HepG2 (cell line): Measurements from ENCODE around the gene IGSF21. TPM values are rescaled to one million over a fixed set of nuclear protein-coding genes. Genes with fewer than 3 reads are reported as not detected.

Experiments used
- ATAC-seq: fragments of 200-7000 bp; cut with Tn5 transposase; 3 replicates; pipeline ENCODE4 v1.9.1; 2020; ENCODE audit warnings: mild to moderate bottlenecking, moderate library complexity
- BruUV-seq: library from RNA; stranded (reverse); fragments of 400-500 nt; replicated peaks from 2 replicates; lab custom pipeline; 2021; lab: Mats Ljungman, UMichigan
- CTCF ChIA-PET: fragments of 300-600 bp; formaldehyde crosslinking; extraction: SDS; loops from one replicate; lab custom pipeline; 2021; ENCODE audit warnings: low total read pairs, inconsistent platforms, low intra/inter-chr PET ratio; lab: Yijun Ruan, JAX
- POLR2A ChIA-PET: fragments of 350-600 bp; sonication (Branson Sonifier 250); formaldehyde crosslinking; loops from one replicate; lab custom pipeline; 2020; ENCODE audit warnings: antibody characterized with exemption, inconsistent platforms; lab: Yijun Ruan, JAX
- DNase-seq: peaks from one replicate; pipeline ENCODE4 v3.0.0-alpha.2; 2015; ENCODE audit warnings: low spot score
- FAIRE-seq: peaks from 3 replicates; lab custom pipeline; 2011; peaks lifted over from hg19 to GRCh38; lab: Jason Lieb, UNC
- H2AFZ ChIP-seq: one replicate; pipeline ENCODE4 v1.6.1; 2011; ENCODE audit warnings: low read length, inconsistent platforms
- H3K27ac ChIP-seq: fragments of 300-600 bp; 3 replicates; pipeline ENCODE4 v1.8.0; 2011; ENCODE audit warnings: mixed run types, mild to moderate bottlenecking, mixed read lengths, low read length, inconsistent platforms; ENCODE audit not compliant: insufficient read depth; ENCODE audit errors: extremely low read length
- H3K27me3 ChIP-seq, 2 experiments: fragments of 200-600 bp in 1 of 2; 2 replicates in 1 of 2; 3 replicates in 1 of 2; pipeline versions ENCODE4 v1.6.0 to v1.8.0; 2011; ENCODE audit warnings: low read length in 2 of 2, mild to moderate bottlenecking in 2 of 2, moderate library complexity in 2 of 2, inconsistent platforms in 1 of 2; ENCODE audit not compliant: insufficient read depth in 2 of 2, control insufficient read depth in 1 of 2
- H3K36me3 ChIP-seq, 2 experiments: fragments of 200-600 bp in 1 of 2; replicated peaks in 1 of 2; 2 replicates in 1 of 2; 3 replicates in 1 of 2; pipeline versions ENCODE4 v1.5.1 to v1.8.0; 2011; ENCODE audit warnings: low read length in 2 of 2, inconsistent platforms in 1 of 2; ENCODE audit not compliant: insufficient read depth in 2 of 2, control insufficient read depth in 1 of 2
- H3K4me1 ChIP-seq: 2 replicates; pipeline ENCODE4 v1.5.1; 2012; ENCODE audit warnings: low read length, inconsistent platforms; ENCODE audit not compliant: insufficient read depth
- H3K4me2 ChIP-seq: 2 replicates; pipeline ENCODE4 v1.6.0; 2011; ENCODE audit warnings: low read depth, low read length, inconsistent platforms
- H3K4me3 ChIP-seq, 3 experiments: fragments of 200-600 bp in 1 of 3; sonication (generic), shearing (Covaris generic) in 1 of 3; replicated peaks in 1 of 3; 2 replicates each; pipeline ENCODE4 v1.5.1; 2011 to 2016; ENCODE audit warnings: low read length in 3 of 3, inconsistent platforms in 2 of 3, low read depth in 2 of 3, mild to moderate bottlenecking in 2 of 3, control low read depth in 1 of 3, mixed read lengths in 1 of 3; ENCODE audit not compliant: insufficient read depth in 1 of 3
- H3K79me2 ChIP-seq: one replicate; pipeline ENCODE4 v1.6.1; 2011; ENCODE audit warnings: low read length, inconsistent platforms; ENCODE audit not compliant: insufficient read depth
- H3K9ac ChIP-seq: 2 replicates; pipeline ENCODE4 v1.6.0; 2011; ENCODE audit warnings: mild to moderate bottlenecking, low read depth, low read length, inconsistent platforms; ENCODE audit not compliant: insufficient read depth
- H3K9me3 ChIP-seq: 2 replicates; pipeline ENCODE4 v1.5.1; 2012; ENCODE audit warnings: mild to moderate bottlenecking, low read length
- H4K20me1 ChIP-seq: 2 replicates; pipeline ENCODE4 v1.6.0; 2011; ENCODE audit warnings: inconsistent platforms, mild to moderate bottlenecking, low read length, moderate library complexity; ENCODE audit not compliant: insufficient read depth
- CEBPG ChIP-seq: IDR thresholded peaks from 2 replicates; pipeline ENCODE4 v1.6.1; 2016
- CTCF ChIP-seq: sonication (generic); formaldehyde crosslinking; IDR thresholded peaks from 2 replicates; pipeline ENCODE4 v1.5.0; 2020; ENCODE audit warnings: mild to moderate bottlenecking, missing genetic modification reagents, moderate library complexity
- MBNL3 ChIP-seq: fragments of 250-450 bp; sonication (Bioruptor Pico); conservative IDR thresholded peaks from 2 replicates; pipeline ENCODE4 v1.8.0; 2022; ENCODE audit warnings: mild to moderate bottlenecking, inconsistent platforms
- STAG1 ChIP-seq: sonication (generic); formaldehyde crosslinking; IDR thresholded peaks from 2 replicates; pipeline ENCODE4 v1.4.0; 2020; ENCODE audit warnings: missing genetic modification reagents
- SUZ12 ChIP-seq: fragments of 150-350 bp; IDR thresholded peaks from 2 replicates; pipeline ENCODE4 v1.6.1; 2014; ENCODE audit warnings: low read depth, low read length
- TCF7L2 ChIP-seq: IDR thresholded peaks from 2 replicates; pipeline ENCODE4 v1.6.1; 2011; ENCODE audit warnings: mild to moderate bottlenecking, low read depth, low read length, moderate library complexity
- TP53 ChIP-seq: sonication (generic); formaldehyde crosslinking; conservative IDR thresholded peaks from 2 replicates; pipeline ENCODE4 v1.4.0; 2020; ENCODE audit warnings: missing genetic modification reagents
- ZNF629 ChIP-seq: sonication (generic); formaldehyde crosslinking; conservative IDR thresholded peaks from 2 replicates; pipeline ENCODE4 v1.5.0; 2020; ENCODE audit warnings: missing genetic modification reagents
- WGBS: methylation state at CpG from one replicate; pipeline ENCODE4 v1.1.6; 2017; ENCODE audit warnings: low lambda C conversion rate; 5-methylcytosine and 5-hydroxymethylcytosine counted together
- in situ Hi-C: cut with HindIII; loops from 2 replicates; pipeline ENCODE4 v1.10.0; 2017; ENCODE audit warnings: low pct_unique_long_range_greater_than_20kb; ENCODE audit not compliant: extremely low pct_ligation_motif_present
- intact Hi-C: fragments of 100-400 bp; cut with micrococcal nuclease; formaldehyde crosslinking; loops from one replicate; pipeline ENCODE4 v1.10.0; 2022; ENCODE audit not compliant: unreplicated experiment
- polyA plus RNA-seq, 8 experiments: library from polyadenylated mRNA; depleted of rRNA in 3 of 8; stranded (reverse) in 7 of 8; unstranded in 1 of 8; fragments of >200 nt; fragmentation: Illumina TruSeq in 4 of 8; extraction: Trizol in 4 of 8; gene quantifications; 2 replicates each; pipeline versions ENCODE4 v1.2.1 to v1.2.3, GENCODE V29; 2011 to 2016; ENCODE audit warnings: low read depth in 4 of 8, missing spikeins in 1 of 8, mixed read lengths in 1 of 8; ENCODE audit not compliant: insufficient read depth in 1 of 8
- total RNA-seq, 5 experiments: library from RNA; depleted of rRNA; stranded (reverse); fragments of >200 nt; fragmentation: Illumina TruSeq; extraction: Trizol; gene quantifications; 2 replicates each; pipeline ENCODE4 v1.2.3, GENCODE V29; 2016; ENCODE audit warnings: low read depth in 1 of 5
- TF ChIP-seq, protein P1 (sequence below): sonication (generic); formaldehyde crosslinking; IDR thresholded peaks from 2 replicates; pipeline ENCODE4 v1.5.0; 2020; ENCODE audit warnings: missing genetic modification reagents

IGSF21 gene
- total and polyA plus RNA-seq, 2 of the 13 experiments (the other 11 are each of a cell fraction or from before 2014, with no cell fraction given), result not detected

DNA sequence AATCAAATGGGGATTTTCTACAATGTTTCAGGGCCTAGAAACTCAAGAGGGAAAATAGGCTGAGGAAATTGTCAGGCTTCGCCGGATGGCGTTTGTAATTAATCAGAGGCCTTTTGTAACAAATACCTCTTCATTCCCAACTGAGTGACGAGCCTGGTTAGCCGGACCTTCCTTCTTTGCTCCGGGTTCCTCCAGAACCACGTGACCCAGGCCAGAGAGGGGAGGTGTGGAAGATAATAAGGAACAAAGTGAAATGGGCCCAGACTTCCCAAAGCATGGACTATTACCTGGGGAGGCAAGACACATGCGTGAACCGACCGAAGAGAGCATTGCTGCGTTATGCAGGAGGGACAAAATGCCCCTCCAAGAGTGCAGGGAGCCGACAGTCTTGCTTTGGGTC is 7.5 kb upstream of the IGSF21 start (continued):
- TF ChIP-seq, protein P1, sequence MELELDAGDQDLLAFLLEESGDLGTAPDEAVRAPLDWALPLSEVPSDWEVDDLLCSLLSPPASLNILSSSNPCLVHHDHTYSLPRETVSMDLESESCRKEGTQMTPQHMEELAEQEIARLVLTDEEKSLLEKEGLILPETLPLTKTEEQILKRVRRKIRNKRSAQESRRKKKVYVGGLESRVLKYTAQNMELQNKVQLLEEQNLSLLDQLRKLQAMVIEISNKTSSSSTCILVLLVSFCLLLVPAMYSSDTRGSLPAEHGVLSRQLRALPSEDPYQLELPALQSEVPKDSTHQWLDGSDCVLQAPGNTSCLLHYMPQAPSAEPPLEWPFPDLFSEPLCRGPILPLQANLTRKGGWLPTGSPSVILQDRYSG (CRISPR knock-in tag), result no peak
- no peak for TF ChIP-seq MBNL3 (CRISPR knock-in tag)
- TF ChIP-seq TCF7L2, result no peak
- TF ChIP-seq TP53 (CRISPR knock-in tag), result no peak

DNA sequence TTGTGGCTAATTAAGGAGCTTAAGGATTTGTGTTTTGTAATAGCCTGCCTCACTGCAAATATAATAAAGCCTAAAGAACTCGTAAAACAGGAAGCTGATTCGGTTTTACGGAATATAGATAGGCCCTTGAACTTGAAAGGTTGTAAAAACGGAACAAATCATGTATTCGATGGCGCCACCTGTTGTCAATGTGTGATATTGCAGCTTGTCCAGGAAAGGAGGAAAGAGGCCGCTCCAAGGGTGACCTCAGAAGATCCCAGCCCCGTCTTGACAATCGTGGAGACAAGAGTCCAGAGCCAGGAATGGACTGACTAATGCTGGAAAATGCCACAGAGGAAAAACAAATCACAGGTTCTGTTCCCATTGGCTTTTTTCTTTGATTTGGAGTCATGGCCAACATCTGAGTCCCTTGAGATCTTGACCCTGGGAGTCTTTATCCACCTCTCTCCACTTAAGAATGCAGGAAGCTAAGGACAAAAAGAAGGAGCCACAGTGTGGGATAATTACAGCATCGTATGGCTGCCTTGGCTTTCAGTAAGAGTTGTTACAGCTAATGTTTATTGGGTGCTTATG is 7.0 kb upstream of the IGSF21 start:
- peak; percentile 43 for FAIRE-seq
- POLR2A ChIA-PET, result no interaction called here

More for the DNA sequence above, 7.0 kb upstream of the IGSF21 start:
- H4K20me1 ChIP-seq, result no peaks in the 10 kb centered on the region
- H3K4me2 ChIP-seq, result no peak overlapping the region
- TF ChIP-seq SUZ12 (no peak), CTCF (CRISPR knock-in tag) (peak; percentile 65), STAG1 (peak; percentile 55), CEBPG (CRISPR knock-in tag) (no peak), ZNF629 (peak; percentile 69)
- no TSS peak for BruUV-seq
- no peaks in the 10 kb centered on the region for H3K79me2 ChIP-seq
- no peaks in the 10 kb centered on the region for H3K4me1 ChIP-seq
- CTCF ChIA-PET, result interaction anchor here (1.5 kb wide), 1 partner anchor 178 kb away, joined by 6 read pairs; no protein-coding TSS in a partner anchor
- in situ Hi-C loops (loop anchor here (5.0 kb wide), 1 partner anchor 178 kb away; no protein-coding TSS in a partner anchor), intact Hi-C loops (loop anchor here (1.0 kb wide), 1 partner anchor 177 kb away; no protein-coding TSS in a partner anchor)
- WGBS, result 1% methylated on average over 10 of the region's 10 CpGs
- H3K27me3 ChIP-seq, result peaks cover 0 to 7% of the 10 kb centered on the region in 2 experiments; a peak in 1 of 5 replicates
- H2AFZ ChIP-seq, result no peak overlapping the region
- H3K9ac ChIP-seq, result no peak overlapping the region
- H3K36me3 ChIP-seq, result no peaks in the 10 kb centered on the region
- H3K9me3 ChIP-seq, result no peaks in the 10 kb centered on the region
- ATAC-seq, result no peak
- no peak overlapping the region for H3K4me3 ChIP-seq
- no peak overlapping the region for H3K27ac ChIP-seq
- peak; percentile 38 for DNase-seq
